ENCODE results near the gene SMYD4.

GRCh38 chr17:1752425-1753262, 77.1 kb downstream of the SMYD4 start:
- TF ChIP-seq, protein P1, sequence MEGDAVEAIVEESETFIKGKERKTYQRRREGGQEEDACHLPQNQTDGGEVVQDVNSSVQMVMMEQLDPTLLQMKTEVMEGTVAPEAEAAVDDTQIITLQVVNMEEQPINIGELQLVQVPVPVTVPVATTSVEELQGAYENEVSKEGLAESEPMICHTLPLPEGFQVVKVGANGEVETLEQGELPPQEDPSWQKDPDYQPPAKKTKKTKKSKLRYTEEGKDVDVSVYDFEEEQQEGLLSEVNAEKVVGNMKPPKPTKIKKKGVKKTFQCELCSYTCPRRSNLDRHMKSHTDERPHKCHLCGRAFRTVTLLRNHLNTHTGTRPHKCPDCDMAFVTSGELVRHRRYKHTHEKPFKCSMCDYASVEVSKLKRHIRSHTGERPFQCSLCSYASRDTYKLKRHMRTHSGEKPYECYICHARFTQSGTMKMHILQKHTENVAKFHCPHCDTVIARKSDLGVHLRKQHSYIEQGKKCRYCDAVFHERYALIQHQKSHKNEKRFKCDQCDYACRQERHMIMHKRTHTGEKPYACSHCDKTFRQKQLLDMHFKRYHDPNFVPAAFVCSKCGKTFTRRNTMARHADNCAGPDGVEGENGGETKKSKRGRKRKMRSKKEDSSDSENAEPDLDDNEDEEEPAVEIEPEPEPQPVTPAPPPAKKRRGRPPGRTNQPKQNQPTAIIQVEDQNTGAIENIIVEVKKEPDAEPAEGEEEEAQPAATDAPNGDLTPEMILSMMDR (IDR thresholded peaks at IDR 0.05): no peak
- peak; percentile 47 to 59 for TF ChIP-seq POLR2AphosphoS5 (IDR thresholded peaks at IDR 0.05; ENCODE audit: insufficient read depth in 1 of 2, low read depth in 1 of 2)
